GM20000 (cell line): ENCODE measurements around the gene LRRC8C.

ENCODE experiments used
- DNase-seq: peaks from one replicate; pipeline ENCODE4 v3.0.0; 2012; ENCODE audit warnings: low spot score
- CTCF ChIP-seq: IDR thresholded peaks from 2 replicates; pipeline ENCODE4 v1.5.1; 2012; ENCODE audit warnings: mild to moderate bottlenecking, control low read depth; ENCODE audit errors: extremely low read depth, missing control alignments

Gene LRRC8C

GRCh38 chr1:89608984-89609725, 23.8 kb upstream of the LRRC8C start:
- TF ChIP-seq CTCF = no peak
- no peak for DNase-seq

GRCh38 chr1:89609781-89610456, 23.0 kb upstream of the LRRC8C start:
- TF ChIP-seq CTCF = no peak
- DNase-seq = no peak

GRCh38 chr1:89610457-89611011, 22.4 kb upstream of the LRRC8C start:
- no peak for TF ChIP-seq CTCF
- DNase-seq = no peak

GRCh38 chr1:89611721-89612120, 21.2 kb upstream of the LRRC8C start:
- no peak for TF ChIP-seq CTCF
- DNase-seq = peak; percentile 71

GRCh38 chr1:89613928-89614327, 19.0 kb upstream of the LRRC8C start:
- no peak for TF ChIP-seq CTCF
- no peak for DNase-seq

GRCh38 chr1:89615676-89616598, 17.0 kb upstream of the LRRC8C start:
- DNase-seq = no peak
- no peak for TF ChIP-seq CTCF
